ENCODE data around the gene TNFAIP8.

The TNFAIP8 gene

GRCh38 chr5:119319890-119320289 is 35.9 kb upstream of the TNFAIP8 start:
- H3K4me3 Mint-ChIP-seq: no peak overlapping the region
- H3K27me3 Mint-ChIP-seq: no peaks in the 10 kb centered on the region
- H3K27ac Mint-ChIP-seq: peak overlapping the region; percentile 57
- peaks cover 47% of the 10 kb centered on the region for H3K36me3 Mint-ChIP-seq
- DNase-seq: no peak
- CTCF ChIA-PET: no interaction called here
- no peaks in the 10 kb centered on the region for H3K9me3 Mint-ChIP-seq
- peaks cover 94% of the 10 kb centered on the region for H3K4me1 Mint-ChIP-seq

GRCh38 chr5:119321569-119322311 is 34.1 kb upstream of the TNFAIP8 start:
- H3K9me3 Mint-ChIP-seq: no peaks in the 10 kb centered on the region
- peak overlapping the region; percentile 84 for H3K27ac Mint-ChIP-seq
- no peak for DNase-seq
- CTCF ChIA-PET: interaction anchor here (0.8 to 1.7 kb wide), 5 partner anchors 12 to 90 kb away, joined by 3 to 7 read pairs (median 3); no protein-coding TSS in a partner anchor
- H3K4me1 Mint-ChIP-seq: peaks cover 91% of the 10 kb centered on the region
- no peak overlapping the region for H3K4me3 Mint-ChIP-seq
- peaks cover 48% of the 10 kb centered on the region for H3K36me3 Mint-ChIP-seq
- no peaks in the 10 kb centered on the region for H3K27me3 Mint-ChIP-seq

GRCh38 chr5:119322312-119322947 is 33.4 kb upstream of the TNFAIP8 start:
- CTCF ChIA-PET: interaction anchor here (0.8 to 1.7 kb wide), 7 partner anchors 10 to 240 kb away, joined by 3 to 7 read pairs (median 3); no protein-coding TSS in a partner anchor
- Mint-ChIP-seq H3K27me3 (no peaks in the 10 kb centered on the region), H3K36me3 (peaks cover 45% of the 10 kb centered on the region), H3K9me3 (no peaks in the 10 kb centered on the region), H3K4me1 (peaks cover 94% of the 10 kb centered on the region), H3K4me3 (peak overlapping the region; percentile 6), H3K27ac (peak overlapping the region; percentile 84)
- DNase-seq: no peak

GRCh38 chr5:119322948-119323537 is 32.8 kb upstream of the TNFAIP8 start:
- CTCF ChIA-PET: interaction anchor here (0.5 to 1.7 kb wide), 6 partner anchors 11 to 254 kb away, joined by 3 to 7 read pairs (median 4); no protein-coding TSS in a partner anchor
- Mint-ChIP-seq H3K27ac (peak overlapping the region; percentile 84), H3K4me1 (peaks cover 93% of the 10 kb centered on the region), H3K9me3 (no peaks in the 10 kb centered on the region), H3K36me3 (peaks cover 45% of the 10 kb centered on the region), H3K27me3 (no peaks in the 10 kb centered on the region), H3K4me3 (no peak overlapping the region)
- DNase-seq: peak; percentile 39

GRCh38 chr5:119323601-119324000 is 32.2 kb upstream of the TNFAIP8 start:
- H3K36me3 Mint-ChIP-seq: peaks cover 45% of the 10 kb centered on the region
- peaks cover 93% of the 10 kb centered on the region for H3K4me1 Mint-ChIP-seq
- no peaks in the 10 kb centered on the region for H3K9me3 Mint-ChIP-seq
- CTCF ChIA-PET: interaction anchor here (0.5 to 1.6 kb wide), 5 partner anchors 11 to 254 kb away, joined by 3 to 5 read pairs (median 3); no protein-coding TSS in a partner anchor
- no peaks in the 10 kb centered on the region for H3K27me3 Mint-ChIP-seq
- DNase-seq: no peak
- H3K4me3 Mint-ChIP-seq: no peak overlapping the region
- peak overlapping the region; percentile 84 for H3K27ac Mint-ChIP-seq

- no peak overlapping the region for H3K27ac Mint-ChIP-seq
- peaks cover 39% of the 10 kb centered on the region for H3K36me3 Mint-ChIP-seq
- DNase-seq: no peak
- CTCF ChIA-PET: interaction anchor here (1.0 kb wide), 1 partner anchor 9 kb away, joined by 5 read pairs; no protein-coding TSS in a partner anchor
- no peaks in the 10 kb centered on the region for H3K9me3 Mint-ChIP-seq
- H3K27me3 Mint-ChIP-seq: no peaks in the 10 kb centered on the region
- peaks cover 93% of the 10 kb centered on the region for H3K4me1 Mint-ChIP-seq
- no peak overlapping the region for H3K4me3 Mint-ChIP-seq
These were observed 31.0 kb upstream of the TNFAIP8 start for GRCh38 chr5:119324842-119325241.

GRCh38 chr5:119327018-119327417 is 28.8 kb upstream of the TNFAIP8 start:
- DNase-seq: no peak
- Mint-ChIP-seq H3K27me3 (no peaks in the 10 kb centered on the region), H3K4me1 (peaks cover 93% of the 10 kb centered on the region), H3K4me3 (no peak overlapping the region), H3K27ac (peak overlapping the region; percentile 95), H3K9me3 (no peaks in the 10 kb centered on the region), H3K36me3 (peaks cover 34% of the 10 kb centered on the region)
- CTCF ChIA-PET: interaction anchor here (0.6 to 1.6 kb wide), 4 partner anchors 12 to 306 kb away, joined by 3 to 5 read pairs (median 4); no protein-coding TSS in a partner anchor

GRCh38 chr5:119328753-119329602 is 26.8 kb upstream of the TNFAIP8 start:
- CTCF ChIA-PET: interaction anchor here (0.9 to 2.3 kb wide), 3 partner anchors 11 to 82 kb away, joined by 3 to 11 read pairs (median 8); no protein-coding TSS in a partner anchor
- H3K36me3 Mint-ChIP-seq: peaks cover 38% of the 10 kb centered on the region
- no peaks in the 10 kb centered on the region for H3K9me3 Mint-ChIP-seq
- H3K27ac Mint-ChIP-seq: peak overlapping the region; percentile 95
- peak overlapping the region; percentile 28 for H3K4me3 Mint-ChIP-seq
- DNase-seq: peak; percentile 68
- no peaks in the 10 kb centered on the region for H3K27me3 Mint-ChIP-seq
- peaks cover 85% of the 10 kb centered on the region for H3K4me1 Mint-ChIP-seq

- DNase-seq: no peak
- peak overlapping the region; percentile 52 for H3K4me3 Mint-ChIP-seq
- H3K36me3 Mint-ChIP-seq: peaks cover 42% of the 10 kb centered on the region
- H3K27me3 Mint-ChIP-seq: no peaks in the 10 kb centered on the region
- peaks cover 79% of the 10 kb centered on the region for H3K4me1 Mint-ChIP-seq
- peak overlapping the region; percentile 95 for H3K27ac Mint-ChIP-seq
- H3K9me3 Mint-ChIP-seq: no peaks in the 10 kb centered on the region
- CTCF ChIA-PET: interaction anchor here (0.9 to 2.3 kb wide), 4 partner anchors 11 to 82 kb away, joined by 3 to 11 read pairs (median 10); no protein-coding TSS in a partner anchor
These were observed 26.2 kb upstream of the TNFAIP8 start for GRCh38 chr5:119329666-119330065.

GRCh38 chr5:119330367-119331183 is 25.2 kb upstream of the TNFAIP8 start:
- Mint-ChIP-seq H3K36me3 (peaks cover 51% of the 10 kb centered on the region), H3K27ac (peak overlapping the region; percentile 95), H3K4me3 (peak overlapping the region; percentile 52), H3K9me3 (no peaks in the 10 kb centered on the region), H3K4me1 (peaks cover 77% of the 10 kb centered on the region), H3K27me3 (no peaks in the 10 kb centered on the region)
- DNase-seq: peak; percentile 61
- CTCF ChIA-PET: interaction anchor here (0.9 to 2.3 kb wide), 4 partner anchors 10 to 81 kb away, joined by 4 to 11 read pairs (median 10); no protein-coding TSS in a partner anchor

GRCh38 chr5:119331566-119332095 is 24.2 kb upstream of the TNFAIP8 start:
- Mint-ChIP-seq H3K27ac (peak overlapping the region; percentile 95), H3K4me3 (peak overlapping the region; percentile 15), H3K9me3 (no peaks in the 10 kb centered on the region), H3K27me3 (no peaks in the 10 kb centered on the region), H3K4me1 (peaks cover 75% of the 10 kb centered on the region), H3K36me3 (peaks cover 49% of the 10 kb centered on the region)
- DNase-seq: no peak
- CTCF ChIA-PET: interaction anchor here (0.9 to 7.7 kb wide), 3 partner anchors 16 to 80 kb away, joined by 4 to 44 read pairs (median 11); no protein-coding TSS in a partner anchor

GRCh38 chr5:119332208-119332607 is 23.6 kb upstream of the TNFAIP8 start:
- H3K9me3 Mint-ChIP-seq: no peaks in the 10 kb centered on the region
- peaks cover 75% of the 10 kb centered on the region for H3K4me1 Mint-ChIP-seq
- peak overlapping the region; percentile 82 for H3K4me3 Mint-ChIP-seq
- H3K36me3 Mint-ChIP-seq: peaks cover 52% of the 10 kb centered on the region
- peak overlapping the region; percentile 95 for H3K27ac Mint-ChIP-seq
- CTCF ChIA-PET: interaction anchor here (7.7 kb wide), 1 partner anchor 79 kb away, joined by 44 read pairs; no protein-coding TSS in a partner anchor
- H3K27me3 Mint-ChIP-seq: no peaks in the 10 kb centered on the region
- DNase-seq: no peak

Data from activated naive CD4-positive, alpha-beta T cell treated with anti-CD3 and anti-CD28 coated beads, Interleukin-2, amount 10 ng/mL, durations not matched to agents 7 days and 5 days (primary cell).